A673 (cell line): Measurements from ENCODE around the gene C17orf100. TPM values are rescaled to one million over a fixed set of nuclear protein-coding genes. Genes with fewer than 3 reads are reported as not detected.
"Not testable (repeated sequence)": the region's sequence is repeated elsewhere in the genome, so short reads cannot be mapped to it uniquely, and the experiment has no call there.

Experiments
- BruUV-seq: library from RNA; stranded (reverse); fragments of 400-500 nt; replicated peaks from 2 replicates; lab custom pipeline; 2021; lab: Mats Ljungman, UMichigan
- CTCF ChIA-PET: fragments of 300-600 bp; sonication (Branson Sonifier 250); formaldehyde crosslinking; loops from one replicate; lab custom pipeline; 2022; ENCODE audit warnings: antibody characterized with exemption; lab: Charles Lee
- POLR2A ChIA-PET: fragments of 300-600 bp; sonication (Branson Sonifier 250); formaldehyde crosslinking; loops from one replicate; lab custom pipeline; 2022; ENCODE audit warnings: antibody characterized with exemption; ENCODE audit not compliant: low non-redundant PET; lab: Charles Lee
- DNase-seq: peaks from one replicate; pipeline ENCODE4 v3.0.0-alpha.2; 2015; ENCODE audit warnings: low spot score
- H3K27ac ChIP-seq: fragments of 200-600 bp; sonication (generic); 2 replicates; pipeline ENCODE4 v1.5.1; 2016; ENCODE audit warnings: mixed run types, low read depth, mild to moderate bottlenecking, mixed read lengths, antibody characterized with exemption, low read length; ENCODE audit not compliant: poor library complexity, severe bottlenecking
- H3K27me3 ChIP-seq: fragments of 200-600 bp; sonication (generic); replicated peaks from 2 replicates; pipeline ENCODE4 v1.6.1; 2017; ENCODE audit warnings: mixed run types, low read depth, mild to moderate bottlenecking, mixed read lengths, antibody characterized with exemption, low read length; ENCODE audit not compliant: insufficient read depth, poor library complexity
- H3K36me3 ChIP-seq: fragments of 200-600 bp; sonication (generic); 2 replicates; pipeline ENCODE4 v1.6.1; 2016; ENCODE audit warnings: mixed run types, mild to moderate bottlenecking, mixed read lengths, antibody characterized with exemption, low read length; ENCODE audit not compliant: insufficient read depth, poor library complexity, severe bottlenecking
- H3K4me1 ChIP-seq: fragments of 200-600 bp; sonication (generic); 2 replicates; pipeline ENCODE4 v1.6.1; 2017; ENCODE audit warnings: mixed run types, mild to moderate bottlenecking, mixed read lengths, antibody characterized with exemption, low read length; ENCODE audit not compliant: insufficient read depth, poor library complexity, severe bottlenecking
- H3K4me3 ChIP-seq: fragments of 200-600 bp; sonication (generic); 2 replicates; pipeline ENCODE4 v1.5.1; 2016; ENCODE audit warnings: low read depth, mixed run types, mild to moderate bottlenecking, mixed read lengths, low read length; ENCODE audit not compliant: poor library complexity, severe bottlenecking
- H3K9me3 ChIP-seq: fragments of 200-600 bp; sonication (generic); 2 replicates; pipeline ENCODE4 v1.6.1; 2016; ENCODE audit warnings: mixed run types, low read depth, mild to moderate bottlenecking, mixed read lengths, antibody characterized with exemption, low read length; ENCODE audit not compliant: poor library complexity, severe bottlenecking
- EZH2 ChIP-seq: fragments of 200-600 bp; sonication (generic); IDR thresholded peaks from 2 replicates; pipeline ENCODE4 v1.6.1; 2017; ENCODE audit warnings: borderline replicate concordance, low read depth, mild to moderate bottlenecking, mixed read lengths, antibody characterized with exemption, low read length; ENCODE audit not compliant: poor library complexity, severe bottlenecking
- intact Hi-C: fragments of 100-400 bp; cut with micrococcal nuclease; formaldehyde crosslinking; loops from one replicate; pipeline ENCODE4 v1.10.0; 2022; ENCODE audit not compliant: unreplicated experiment
- total RNA-seq: library from RNA; stranded (reverse); gene quantifications from 2 replicates; pipeline ENCODE4 v1.2.3, GENCODE V29; 2021
- TF ChIP-seq, protein P1 (sequence below): fragments of 300-800, 200-600 bp; sonication (generic); conservative IDR thresholded peaks from 2 replicates; pipeline ENCODE4 v1.5.1; 2017; ENCODE audit warnings: low read depth, mild to moderate bottlenecking, antibody characterized with exemption, low read length, moderate library complexity, mixed read lengths

Gene C17orf100
- total RNA-seq, 1 experiment from 2014 or later, result 3.1 TPM

DNA sequence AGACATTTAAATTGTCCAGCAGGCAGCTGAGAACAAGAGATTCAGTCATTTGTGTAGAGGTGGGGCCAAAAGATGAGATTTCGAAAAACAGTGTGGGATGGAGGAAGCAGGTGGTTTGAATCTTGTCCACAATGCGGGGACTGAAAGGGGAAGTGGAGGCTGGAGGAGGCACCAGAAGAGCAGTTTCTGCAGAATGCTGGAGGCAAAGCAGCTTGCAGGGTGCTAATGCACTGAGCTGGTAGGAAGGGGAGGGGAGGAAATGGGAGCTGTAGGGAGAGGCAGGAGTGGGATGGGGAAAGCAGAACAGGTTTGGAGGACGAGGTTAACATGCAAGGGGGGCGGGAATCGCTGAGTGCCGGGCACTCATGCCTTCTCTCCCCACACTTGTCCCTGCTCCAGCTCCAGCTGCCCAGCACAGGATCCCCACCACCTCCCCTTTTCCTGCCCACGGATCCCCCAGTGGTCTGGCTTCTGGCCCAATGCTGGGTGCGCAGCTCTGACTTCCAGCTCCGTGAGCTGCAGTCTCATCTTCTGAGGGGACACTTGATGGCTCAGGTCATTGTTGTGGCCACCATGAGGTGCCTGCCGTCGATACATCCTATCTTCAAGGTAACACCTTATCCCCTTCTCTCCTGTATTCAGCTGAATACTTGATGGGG is 9.4 kb downstream of the C17orf100 start:
- no TSS peak for BruUV-seq
- peaks cover 35% of the 10 kb centered on the region for H3K27me3 ChIP-seq
- POLR2A ChIA-PET, result interaction anchor here (0.6 kb wide), 1 partner anchor 223 kb away, joined by 8 read pairs; no protein-coding TSS in a partner anchor

DNA sequence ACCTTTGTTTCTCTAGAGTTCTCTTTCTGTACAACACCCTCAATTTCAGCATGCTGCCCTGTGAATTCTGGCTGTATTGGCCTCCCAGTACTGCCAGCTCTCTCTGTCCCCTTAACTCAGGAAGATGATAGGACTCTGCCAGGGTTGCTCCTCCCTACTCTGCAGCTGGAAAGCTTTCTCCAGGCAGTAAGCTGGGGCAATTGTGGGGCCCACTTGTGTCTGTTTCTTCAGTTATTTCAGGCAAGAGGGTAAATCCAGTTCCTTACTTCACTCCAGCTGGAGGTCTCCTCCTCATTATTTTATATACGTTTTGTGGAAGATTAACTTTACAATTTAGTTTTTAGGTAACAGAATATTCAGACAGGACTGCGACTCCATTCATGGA is 9.9 kb downstream of the C17orf100 start:
- no peak for TF ChIP-seq EZH2
- TF ChIP-seq, protein P1, sequence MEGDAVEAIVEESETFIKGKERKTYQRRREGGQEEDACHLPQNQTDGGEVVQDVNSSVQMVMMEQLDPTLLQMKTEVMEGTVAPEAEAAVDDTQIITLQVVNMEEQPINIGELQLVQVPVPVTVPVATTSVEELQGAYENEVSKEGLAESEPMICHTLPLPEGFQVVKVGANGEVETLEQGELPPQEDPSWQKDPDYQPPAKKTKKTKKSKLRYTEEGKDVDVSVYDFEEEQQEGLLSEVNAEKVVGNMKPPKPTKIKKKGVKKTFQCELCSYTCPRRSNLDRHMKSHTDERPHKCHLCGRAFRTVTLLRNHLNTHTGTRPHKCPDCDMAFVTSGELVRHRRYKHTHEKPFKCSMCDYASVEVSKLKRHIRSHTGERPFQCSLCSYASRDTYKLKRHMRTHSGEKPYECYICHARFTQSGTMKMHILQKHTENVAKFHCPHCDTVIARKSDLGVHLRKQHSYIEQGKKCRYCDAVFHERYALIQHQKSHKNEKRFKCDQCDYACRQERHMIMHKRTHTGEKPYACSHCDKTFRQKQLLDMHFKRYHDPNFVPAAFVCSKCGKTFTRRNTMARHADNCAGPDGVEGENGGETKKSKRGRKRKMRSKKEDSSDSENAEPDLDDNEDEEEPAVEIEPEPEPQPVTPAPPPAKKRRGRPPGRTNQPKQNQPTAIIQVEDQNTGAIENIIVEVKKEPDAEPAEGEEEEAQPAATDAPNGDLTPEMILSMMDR, result no peak
- intact Hi-C loops, result loop anchor here (10.0 kb wide), 2 partner anchors 173 to 233 kb away; partner anchors contain the start of gene TEKT1
- Histone ChIP-seq H3K4me1 (no peaks in the 10 kb centered on the region), H3K36me3 (no peaks in the 10 kb centered on the region), H3K4me3 (no peak overlapping the region), H3K9me3 (no peaks in the 10 kb centered on the region), H3K27ac (no peak overlapping the region), H3K27me3 (peaks cover 35% of the 10 kb centered on the region)
- BruUV-seq, result no TSS peak
- DNase-seq, result no peak
- POLR2A ChIA-PET, result interaction anchor here (0.6 kb wide), 1 partner anchor 223 kb away, joined by 8 read pairs; no protein-coding TSS in a partner anchor
- CTCF ChIA-PET, result interaction anchor here (0.9 kb wide), 1 partner anchor 343 kb away, joined by 3 read pairs; no protein-coding TSS in a partner anchor

More for the DNA sequence above, 9.4 kb downstream of the C17orf100 start:
- Histone ChIP-seq H3K4me1 (no peaks in the 10 kb centered on the region), H3K9me3 (no peaks in the 10 kb centered on the region), H3K27ac (no peak overlapping the region), H3K4me3 (no peak overlapping the region), H3K36me3 (no peaks in the 10 kb centered on the region)
- no peak for TF ChIP-seq EZH2
- TF ChIP-seq, protein P1, result no peak
- intact Hi-C loops, result loop anchor here (10.0 kb wide), 2 partner anchors 174 to 234 kb away; partner anchors contain the start of gene TEKT1
- CTCF ChIA-PET, result interaction anchor here (0.9 kb wide), 1 partner anchor 343 kb away, joined by 3 read pairs; no protein-coding TSS in a partner anchor
- no peak for DNase-seq

DNA sequence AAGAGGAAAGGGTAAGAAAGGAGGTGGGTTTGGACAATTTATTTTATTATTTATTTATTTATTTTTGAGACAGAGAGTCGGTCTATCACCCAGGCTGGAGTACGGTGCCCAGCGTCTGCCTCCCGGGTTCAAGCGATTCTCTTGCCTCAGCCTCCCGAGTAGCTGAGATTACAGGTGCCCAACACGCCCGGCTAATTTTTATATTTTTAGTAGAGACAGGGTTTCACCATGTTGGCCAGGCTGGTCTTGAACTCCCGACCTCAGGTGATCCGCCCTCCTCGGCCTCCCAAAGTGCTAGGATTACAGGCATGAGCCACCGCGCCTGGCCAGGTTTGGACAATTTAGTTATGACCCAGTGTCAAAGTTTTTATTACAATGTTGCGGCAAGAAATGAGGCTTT is 11.6 kb downstream of the C17orf100 start:
- DNase-seq, H3K4me3 ChIP-seq, H3K4me1 ChIP-seq, H3K36me3 ChIP-seq, BruUV-seq, H3K27ac ChIP-seq, POLR2A ChIA-PET, CTCF ChIA-PET, H3K9me3 ChIP-seq: not testable (repeated sequence)
- H3K27me3 ChIP-seq, result peaks cover 30% of the 10 kb centered on the region
- intact Hi-C loops, result loop anchor here (10.0 kb wide), 2 partner anchors 172 to 232 kb away; partner anchors contain the start of gene TEKT1
